HG03045 (cell line): Measurements from ENCODE around the gene LAMB3.

ENCODE experiments used
- ATAC-seq: cut with Tn5 transposase; IDR thresholded peaks from one replicate; pipeline ENCODE4 v1.9.1; 2021; ENCODE audit warnings: mild to moderate bottlenecking, moderate library complexity; ENCODE audit not compliant: unreplicated experiment

Gene LAMB3

GRCh38 chr1:209662879-209663327 lies 10.7 kb upstream of the LAMB3 start:
- ATAC-seq, result no peak

- no peak for ATAC-seq
These were observed 8.8 kb upstream of the LAMB3 start for GRCh38 chr1:209661071-209661470.

- ATAC-seq, result peak; percentile 75
These were observed 7.7 kb upstream of the LAMB3 start for GRCh38 chr1:209659909-209660308.

- ATAC-seq, result no peak
These were observed 5.7 kb upstream of the LAMB3 start for GRCh38 chr1:209657918-209658317.

GRCh38 chr1:209657140-209657879 lies 5.1 kb upstream of the LAMB3 start:
- no peak for ATAC-seq

GRCh38 chr1:209655411-209656231 lies 3.4 kb upstream of the LAMB3 start:
- no peak for ATAC-seq

- ATAC-seq, result no peak
These were observed 1.7 kb upstream of the LAMB3 start for GRCh38 chr1:209653915-209654351.

- no peak for ATAC-seq
These were observed 712 bp upstream of the LAMB3 start for GRCh38 chr1:209652873-209653401.

GRCh38 chr1:209651138-209651587 lies 1.1 kb downstream of the LAMB3 start:
- ATAC-seq, result peak; percentile 70

- ATAC-seq, result no peak
These were observed 1.8 kb downstream of the LAMB3 start for GRCh38 chr1:209650454-209650853.

- no peak for ATAC-seq
These were observed 3.1 kb downstream of the LAMB3 start for GRCh38 chr1:209648931-209649776.

- no peak for ATAC-seq
These were observed 3.9 kb downstream of the LAMB3 start for GRCh38 chr1:209648346-209648745.

GRCh38 chr1:209647156-209647555 lies 5.1 kb downstream of the LAMB3 start:
- ATAC-seq, result no peak

GRCh38 chr1:209646558-209646957 lies 5.7 kb downstream of the LAMB3 start:
- no peak for ATAC-seq

GRCh38 chr1:209645574-209646452 lies 6.4 kb downstream of the LAMB3 start:
- no peak for ATAC-seq

GRCh38 chr1:209643285-209644020 lies 8.8 kb downstream of the LAMB3 start:
- no peak for ATAC-seq

- ATAC-seq, result no peak
These were observed 9.4 kb downstream of the LAMB3 start for GRCh38 chr1:209642816-209643215.

GRCh38 chr1:209641832-209642172 lies 10.4 kb downstream of the LAMB3 start:
- no peak for ATAC-seq

- ATAC-seq, result no peak
These were observed 16.4 kb downstream of the LAMB3 start for GRCh38 chr1:209635850-209636249.
